Gastrocnemius medialis (tissue), 4 donors: ENCODE results near the gene CD151. TPM values are rescaled to one million over a fixed set of nuclear protein-coding genes. Genes with fewer than 3 reads are reported as not detected.
A peak's percentile ranks its signal among the peaks of the same experiment; 100 is the strongest.

ENCODE experiments used
- ATAC-seq, 2 donors: fragments of 150-250 bp; one replicate each; pipeline ENCODE4 v1.9.1; 2016
- DNase-seq, 2 donors: peaks; one replicate each; pipeline ENCODE4 v3.0.0-alpha.2; 2019
- H3K27ac ChIP-seq, 4 donors: fragments of 200-600 bp; sonication (generic); 1 replicate in 1 of 4; 2 replicates in 3 of 4; pipeline ENCODE4 v1.5.1; 2016 to 2018; ENCODE audit warnings: mild to moderate bottlenecking in 2 of 4, moderate library complexity in 1 of 4
- H3K27me3 ChIP-seq, 3 donors: fragments of 200-600 bp; sonication (generic) in 2 of 3; 1 replicate in 1 of 3; 2 replicates in 2 of 3; pipeline versions ENCODE4 v1.5.1 to v1.6.0; 2016 to 2019; ENCODE audit warnings: mild to moderate bottlenecking in 1 of 3, moderate library complexity in 1 of 3
- H3K36me3 ChIP-seq, 2 donors: fragments of 200-600 bp; sonication (generic) in 1 of 2; one replicate each; pipeline ENCODE4 v1.5.1; 2017 to 2018
- H3K4me1 ChIP-seq, 2 donors: fragments of 200-600 bp; sonication (generic) in 1 of 2; one replicate each; pipeline ENCODE4 v1.5.1; 2016 to 2017; ENCODE audit warnings: mild to moderate bottlenecking in 2 of 2
- H3K4me3 ChIP-seq, 4 donors: fragments of 200-600 bp; sonication (generic) in 3 of 4; 1 replicate in 1 of 4; 2 replicates in 3 of 4; pipeline ENCODE4 v1.5.1; 2016 to 2019; ENCODE audit warnings: mild to moderate bottlenecking in 2 of 4
- H3K9me3 ChIP-seq, 3 donors: fragments of 200-600 bp; sonication (generic) in 2 of 3; 1 replicate in 1 of 3; 2 replicates in 2 of 3; pipeline ENCODE4 v1.5.1; 2016 to 2019
- CTCF ChIP-seq, 5 experiments: fragments of 450-650 bp in 3 of 5; fragments of 200-600 bp in 2 of 5; sonication (generic) in 2 of 5; IDR thresholded peaks in 4 of 5; conservative IDR thresholded peaks in 1 of 5; 1 replicate in 4 of 5; 2 replicates in 1 of 5; pipeline ENCODE4 v1.5.1; 2016 to 2019; ENCODE audit warnings: antibody characterized with exemption in 5 of 5, mild to moderate bottlenecking in 3 of 5, moderate library complexity in 3 of 5
- POLR2A ChIP-seq, 2 donors: fragments of 450-650 bp; IDR thresholded peaks; one replicate each; pipeline ENCODE4 v1.6.1; 2017; ENCODE audit warnings: antibody characterized with exemption in 2 of 2, mild to moderate bottlenecking in 2 of 2, moderate library complexity in 2 of 2
- in situ Hi-C, 4 donors: fragments of 200-750 bp; cut with MboI; loops; one replicate each; pipeline versions ENCODE4 v1.15.0 to v1.8.0; 2017; ENCODE audit warnings: low sequenced_read_pairs in 4 of 4
- intact Hi-C: fragments of 100-400 bp; cut with DNase I; formaldehyde crosslinking; loops from one replicate; pipeline ENCODE4 v1.15.1; 2023; ENCODE audit warnings: low total_unique reads
- total RNA-seq, 4 donors: library from RNA; depleted of rRNA; stranded (reverse); fragments of >200 nt; gene quantifications; one replicate each; pipeline versions ENCODE4 v1.1.0 to v1.2.3, GENCODE V29; 2016

The CD151 gene
- total RNA-seq, 4 donors from 2014 or later = 77.0 to 206 (median 169) TPM

DNA sequence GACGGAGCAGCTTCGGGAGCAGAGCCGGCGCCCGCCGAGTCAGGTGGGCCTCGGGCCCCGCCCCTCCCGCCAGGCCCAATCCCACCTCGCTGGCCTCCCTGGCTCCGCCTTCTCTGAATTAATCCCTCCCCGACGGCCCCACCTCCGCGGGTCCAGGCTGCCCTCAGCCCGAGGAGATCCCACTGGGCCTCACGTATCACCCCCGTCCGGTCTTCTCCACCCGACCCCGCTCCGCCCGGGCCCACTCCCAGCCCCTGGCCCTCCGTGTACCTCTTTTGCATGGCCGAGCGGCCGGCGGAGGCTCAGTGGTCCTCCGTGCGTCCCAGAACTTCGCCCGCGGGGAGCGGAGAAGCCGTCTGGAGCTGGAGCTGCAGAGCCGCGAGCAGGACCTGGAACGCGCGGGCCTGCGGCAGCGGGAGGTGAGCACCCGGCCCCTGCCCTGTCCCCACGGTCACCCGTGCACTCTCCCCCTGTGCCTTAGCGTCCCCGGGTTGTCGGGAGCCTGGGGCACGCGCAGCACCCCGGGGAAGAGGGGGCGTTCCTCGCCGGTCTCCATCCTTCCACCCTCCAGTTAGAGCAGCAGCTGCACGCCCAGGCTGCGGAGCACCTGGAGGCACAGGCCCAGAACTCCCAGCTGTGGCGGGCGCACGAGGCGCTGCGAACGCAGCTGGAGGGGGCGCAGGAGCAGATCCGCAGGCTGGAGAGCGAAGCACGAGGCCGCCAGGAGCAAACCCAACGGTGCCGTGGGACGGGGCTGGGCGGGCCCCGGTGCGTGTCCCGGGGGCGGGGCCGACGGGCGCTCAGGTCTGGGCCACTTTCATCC lies 2.2 kb upstream of the CD151 start:
- in situ Hi-C loops = no loop called here

GRCh38 chr11:831118-831864 lies 1.5 kb upstream of the CD151 start:
- Histone ChIP-seq H3K4me3 (no peak overlapping the region), H3K36me3 (peaks cover 0 to 6% of the 10 kb centered on the region in 2 donors), H3K4me1 (peaks cover 22 to 44% of the 10 kb centered on the region in 2 donors), H3K27ac (peak overlapping the region in 1 of 4 donors; percentile 85), H3K9me3 (no peaks in the 10 kb centered on the region), H3K27me3 (peaks cover 13 to 37% (median 28%) of the 10 kb centered on the region in 3 donors)
- DNase-seq (peak in 1 of 2 donors; percentile 52), ATAC-seq (no peak)
- TF ChIP-seq CTCF (IDR thresholded peaks at IDR 0.05 in 4 of 5, conservative IDR thresholded peaks at IDR 0.05 in 1 of 5) (no peak), POLR2A (IDR thresholded peaks at IDR 0.05) (peak in 1 of 2 donors; percentile 11)
- intact Hi-C loops = no loop called here
- in situ Hi-C loops = no loop called here

More for the DNA sequence above, 2.2 kb upstream of the CD151 start:
- peaks cover 0 to 1% of the 10 kb centered on the region in 2 donors for H3K36me3 ChIP-seq
- ATAC-seq (no peak), DNase-seq (peak in 1 of 2 donors; percentile 63)
- H3K4me1 ChIP-seq = peaks cover 22 to 44% of the 10 kb centered on the region in 2 donors
- intact Hi-C loops = no loop called here
- no peaks in the 10 kb centered on the region for H3K9me3 ChIP-seq
- peak overlapping the region in 2 of 4 donors; percentile 69 to 75 for H3K27ac ChIP-seq
- H3K4me3 ChIP-seq = peak overlapping the region; percentile 37 to 59 (median 47)
- H3K27me3 ChIP-seq = peaks cover 18 to 40% (median 36%) of the 10 kb centered on the region in 3 donors
- TF ChIP-seq CTCF (IDR thresholded peaks at IDR 0.05 in 4 of 5, conservative IDR thresholded peaks at IDR 0.05 in 1 of 5) (no peak), POLR2A (IDR thresholded peaks at IDR 0.05) (no peak)

- intact Hi-C loops (no loop called here), in situ Hi-C loops (no loop called here)
- no peak for TF ChIP-seq CTCF (IDR thresholded peaks at IDR 0.05 in 4 of 5, conservative IDR thresholded peaks at IDR 0.05 in 1 of 5)
- Histone ChIP-seq H3K4me1 (peaks cover 22 to 40% of the 10 kb centered on the region in 2 donors), H3K27ac (peak overlapping the region; percentile 48 to 85 (median 79)), H3K36me3 (peaks cover 0 to 14% of the 10 kb centered on the region in 2 donors), H3K9me3 (no peaks in the 10 kb centered on the region), H3K27me3 (peaks cover 13 to 31% (median 25%) of the 10 kb centered on the region in 3 donors), H3K4me3 (peak overlapping the region; percentile 50 to 81 (median 64))
- DNase-seq = no peak
- no peak for ATAC-seq
Observed at GRCh38 chr11:831961-832528, 707 bp upstream of the CD151 start.

DNA sequence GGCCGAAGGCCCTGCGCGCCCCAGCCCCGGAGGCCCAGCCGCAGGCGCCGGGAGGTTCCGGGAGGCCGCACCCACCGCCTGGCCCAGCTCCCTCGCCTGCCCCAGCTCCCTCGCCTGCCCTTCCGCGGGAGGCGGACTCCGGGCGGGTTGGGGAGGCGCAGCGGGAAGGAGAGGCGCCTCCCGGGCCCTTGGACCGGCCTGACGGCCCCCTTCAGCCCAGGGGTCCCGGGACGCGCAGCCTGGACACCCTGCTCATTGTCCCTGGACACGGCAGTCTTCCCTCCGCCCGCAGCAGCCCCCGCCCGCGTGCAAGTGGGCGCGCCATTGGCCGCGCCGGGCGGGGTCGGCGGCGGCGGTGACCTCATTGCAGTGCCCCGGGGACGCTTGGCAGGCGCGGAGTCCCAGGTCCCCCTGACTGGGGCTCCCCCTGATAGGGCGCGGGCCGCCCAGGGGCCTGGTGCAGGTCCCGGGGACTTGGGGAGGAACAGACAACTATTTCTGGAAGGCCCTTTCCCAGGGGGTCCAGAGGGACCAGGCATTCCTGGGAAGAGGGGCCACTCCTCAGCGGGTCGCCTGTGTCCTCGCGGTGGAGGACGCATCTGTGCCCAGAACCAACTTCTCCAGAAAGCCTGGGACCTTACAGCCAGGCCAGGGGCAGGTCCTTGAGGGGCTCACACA lies 501 bp downstream of the CD151 start:
- in situ Hi-C loops = no loop called here
- Histone ChIP-seq H3K4me1 (peaks cover 20 to 35% of the 10 kb centered on the region in 2 donors), H3K36me3 (peaks cover 0 to 26% of the 10 kb centered on the region in 2 donors), H3K9me3 (no peaks in the 10 kb centered on the region), H3K27me3 (peaks cover 13 to 25% (median 20%) of the 10 kb centered on the region in 3 donors), H3K4me3 (peak overlapping the region; percentile 63 to 81 (median 68)), H3K27ac (peak overlapping the region; percentile 84 to 97 (median 88))
- peak in 1 of 2 donors; percentile 46 for DNase-seq
- TF ChIP-seq CTCF (IDR thresholded peaks at IDR 0.05 in 4 of 5, conservative IDR thresholded peaks at IDR 0.05 in 1 of 5) (no peak), POLR2A (IDR thresholded peaks at IDR 0.05) (peak; percentile 34 to 48)
- ATAC-seq = peak; percentile 31 to 51
- intact Hi-C loops = loop anchor here (1.0 kb wide), 1 partner anchor 8 kb away; no protein-coding TSS in a partner anchor
